Erythroblast (primary cell): ENCODE data around the gene SNRPF.

Experiments
- DNase-seq, 2 experiments: peaks; one replicate each; lab custom pipeline; 2025; lab: John Stamatoyannopoulos, UW
- GATA1 ChIP-seq: IDR thresholded peaks from 2 replicates; pipeline ENCODE4 v1.6.1; 2011; ENCODE audit warnings: low read depth, mild to moderate bottlenecking, control low read depth, low read length, moderate library complexity
- POLR2A ChIP-seq: IDR thresholded peaks from 2 replicates; pipeline ENCODE4 v1.6.1; 2011; ENCODE audit warnings: mild to moderate bottlenecking, low read length

SNRPF gene

DNA sequence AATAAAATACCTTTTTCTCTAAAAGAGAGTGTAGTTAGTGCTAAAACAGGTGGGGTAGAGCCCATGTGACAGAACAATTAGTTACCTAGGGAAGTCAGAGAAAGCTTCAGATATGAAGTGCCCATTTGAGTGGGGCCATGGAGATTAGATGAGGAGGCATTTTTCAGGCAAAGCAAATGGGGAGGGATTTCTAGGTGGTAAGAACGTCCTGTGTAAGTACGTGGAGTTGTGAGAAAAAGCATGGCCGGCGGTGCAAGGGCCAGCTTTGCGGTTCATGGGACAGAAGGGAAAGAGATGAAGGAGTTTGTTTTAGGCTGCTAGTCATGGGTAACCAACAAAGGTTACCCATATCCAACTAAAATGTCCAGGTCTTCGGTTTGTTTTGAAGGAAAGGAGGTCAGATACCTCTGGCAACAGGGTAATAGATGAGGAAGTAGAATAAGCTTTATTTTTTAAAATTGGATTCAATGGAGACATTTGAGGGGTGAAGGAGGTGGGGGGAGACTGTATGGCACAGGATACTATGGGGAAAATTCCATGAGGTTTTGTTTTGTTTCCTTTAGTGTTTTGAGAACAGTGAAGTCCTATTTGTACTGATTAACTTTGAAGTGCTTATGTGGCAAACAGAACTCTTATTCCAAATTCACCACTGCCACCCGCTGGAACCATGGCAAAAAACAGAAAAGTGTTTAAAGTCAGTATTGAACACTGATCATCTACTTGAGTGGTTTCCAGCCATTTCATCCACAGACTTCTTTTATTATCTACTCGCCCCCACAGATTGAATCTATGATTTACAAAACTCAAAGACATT is 10.0 kb upstream of the SNRPF start:
- TF ChIP-seq GATA1 = no peak
- no peak for TF ChIP-seq POLR2A
- peak in 1 of 2 experiments; percentile 10 for DNase-seq

DNA sequence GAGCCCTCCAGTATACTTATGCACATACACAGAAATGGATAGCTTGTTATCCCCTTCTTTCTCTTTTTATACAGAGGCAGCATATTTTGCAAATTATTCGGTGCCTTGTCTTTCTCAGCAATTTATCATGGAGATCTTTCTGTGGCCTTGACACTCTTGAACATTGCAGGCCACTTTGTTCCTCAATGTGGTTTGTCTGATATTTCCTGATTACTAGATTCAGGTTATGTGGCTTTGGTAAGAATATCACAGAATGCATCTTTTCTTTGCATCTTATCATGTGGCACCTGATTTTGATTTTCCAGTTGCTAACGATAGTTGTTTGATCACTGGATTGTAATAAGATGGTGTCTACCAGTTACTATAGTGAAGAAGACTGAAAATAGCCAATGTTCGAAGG is 7.1 kb upstream of the SNRPF start:
- TF ChIP-seq POLR2A (no peak), GATA1 (no peak)
- no peak for DNase-seq

GRCh38 chr12:95852133-95852532 is 6.6 kb upstream of the SNRPF start:
- no peak for DNase-seq
- TF ChIP-seq POLR2A (no peak), GATA1 (no peak)

DNA sequence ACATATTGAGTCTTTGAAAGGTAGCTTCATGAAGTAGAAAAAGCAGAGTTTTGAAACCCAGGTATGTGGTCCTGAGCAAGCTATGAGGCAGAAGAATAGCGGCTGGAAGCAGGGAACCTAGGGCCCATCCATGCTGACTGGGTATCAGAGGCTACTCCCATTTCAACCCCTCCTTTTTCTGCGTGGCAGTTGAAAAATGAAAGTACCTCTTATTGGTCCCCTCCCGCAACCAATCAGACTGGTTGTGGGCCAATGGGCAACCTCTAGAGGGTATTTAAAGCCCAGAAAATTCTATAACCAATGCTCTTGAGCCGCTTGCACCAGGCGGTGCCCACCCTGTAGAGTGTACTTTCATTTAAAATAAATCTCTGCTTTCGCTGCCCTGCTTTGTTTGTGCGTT is 1.6 kb upstream of the SNRPF start:
- DNase-seq = peak in 1 of 2 experiments; percentile 11

GRCh38 chr12:95857799-95858198 is 953 bp upstream of the SNRPF start:
- peak in 1 of 2 experiments; percentile 27 for DNase-seq
- TF ChIP-seq POLR2A (no peak), GATA1 (no peak)

More for the DNA sequence above, 1.6 kb upstream of the SNRPF start:
- TF ChIP-seq GATA1 = no peak
- no peak for TF ChIP-seq POLR2A

DNA sequence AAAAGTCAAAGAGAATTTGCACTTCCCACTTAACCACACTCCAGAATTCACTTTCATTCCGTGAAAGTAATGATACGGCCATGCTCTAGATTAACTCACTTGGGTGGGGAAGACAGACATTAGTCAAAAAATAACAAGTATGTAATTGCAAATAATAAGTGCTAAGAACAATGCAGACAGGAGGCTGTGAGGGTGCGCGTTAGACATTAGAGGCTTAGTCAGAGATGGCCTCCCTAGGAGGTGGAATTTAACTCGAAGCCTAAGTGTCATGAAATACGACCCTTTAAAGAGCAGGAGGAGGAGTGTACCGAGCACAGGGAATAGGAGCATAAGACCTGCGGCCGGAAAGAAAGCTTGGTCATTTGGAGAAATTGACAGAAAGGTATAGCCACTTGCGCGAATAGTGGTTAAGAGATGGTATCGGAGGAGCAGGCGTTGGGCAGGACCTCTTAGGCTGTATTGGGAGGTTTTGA is 628 bp downstream of the SNRPF start:
- TF ChIP-seq POLR2A (no peak), GATA1 (no peak)
- peak; percentile 55 to 65 for DNase-seq

DNA sequence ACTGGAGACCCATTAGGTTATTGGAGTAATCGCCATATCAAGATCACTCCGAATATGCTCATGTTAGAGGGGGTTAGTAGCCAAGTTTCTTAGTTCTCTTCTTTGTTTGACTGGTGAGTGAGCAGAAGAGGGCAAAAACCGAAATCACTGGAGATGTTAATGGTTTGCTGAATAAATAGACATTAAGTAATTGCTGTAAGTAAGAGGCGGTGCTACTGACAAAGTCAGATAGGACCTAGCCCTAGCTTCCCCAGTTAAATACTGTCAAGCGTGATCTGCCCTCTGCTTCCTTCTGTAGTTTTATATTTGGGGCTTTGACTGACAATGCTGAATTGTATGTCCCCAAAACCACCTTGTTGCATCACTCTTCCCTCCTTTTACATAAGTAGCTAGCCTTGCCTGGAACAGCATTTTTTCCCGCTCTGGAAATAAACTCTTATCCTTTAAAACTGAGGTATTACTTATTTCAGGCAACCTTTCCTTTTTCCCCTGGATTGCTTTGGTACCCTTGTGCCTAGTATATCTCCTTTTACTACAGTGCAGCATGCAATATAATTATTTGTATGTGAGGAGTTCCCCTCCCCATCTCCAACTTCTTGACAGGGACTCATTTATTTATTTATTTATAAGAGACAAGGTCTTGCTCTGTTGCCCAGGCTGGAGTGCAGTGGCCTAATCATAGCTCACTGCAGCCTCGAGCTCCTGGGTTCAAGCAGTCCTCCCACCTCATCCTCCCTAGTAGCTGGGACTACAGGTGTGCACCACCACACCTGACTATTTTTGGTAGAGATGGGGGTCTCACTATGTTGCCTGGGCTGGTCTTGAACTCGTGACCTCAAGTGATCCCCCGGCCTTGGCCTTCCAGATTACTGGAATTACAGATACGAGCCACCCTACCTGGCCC is 1.4 kb downstream of the SNRPF start:
- peak; percentile 38 to 48 for DNase-seq
- TF ChIP-seq GATA1 (no peak), POLR2A (no peak)

DNA sequence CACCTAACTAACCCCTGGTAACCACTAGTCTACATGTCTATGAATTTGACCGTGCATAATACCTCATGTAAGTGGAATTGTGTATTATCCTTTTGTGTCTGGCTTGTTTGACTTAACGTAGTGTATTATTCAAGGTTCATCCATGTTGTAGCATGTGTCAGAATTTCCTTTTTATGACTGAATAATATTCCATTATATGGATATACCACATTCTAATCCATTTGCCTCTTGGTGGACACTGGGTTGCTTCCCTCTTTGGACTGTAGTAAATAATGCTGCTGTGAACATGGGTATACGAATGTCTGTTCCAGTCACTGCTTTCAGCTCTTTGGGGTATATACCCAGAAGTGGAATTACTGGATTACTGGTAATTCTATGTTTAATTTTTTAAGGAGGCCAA is 3.3 kb downstream of the SNRPF start:
- TF ChIP-seq POLR2A (no peak), GATA1 (no peak)
- no peak for DNase-seq

- no peak for DNase-seq
- no peak for TF ChIP-seq POLR2A
- no peak for TF ChIP-seq GATA1
Observed at GRCh38 chr12:95863337-95863736, 4.6 kb downstream of the SNRPF start.

GRCh38 chr12:95870897-95871296 is 12.1 kb downstream of the SNRPF start:
- no peak for TF ChIP-seq POLR2A
- no peak for TF ChIP-seq GATA1
- DNase-seq = no peak

DNA sequence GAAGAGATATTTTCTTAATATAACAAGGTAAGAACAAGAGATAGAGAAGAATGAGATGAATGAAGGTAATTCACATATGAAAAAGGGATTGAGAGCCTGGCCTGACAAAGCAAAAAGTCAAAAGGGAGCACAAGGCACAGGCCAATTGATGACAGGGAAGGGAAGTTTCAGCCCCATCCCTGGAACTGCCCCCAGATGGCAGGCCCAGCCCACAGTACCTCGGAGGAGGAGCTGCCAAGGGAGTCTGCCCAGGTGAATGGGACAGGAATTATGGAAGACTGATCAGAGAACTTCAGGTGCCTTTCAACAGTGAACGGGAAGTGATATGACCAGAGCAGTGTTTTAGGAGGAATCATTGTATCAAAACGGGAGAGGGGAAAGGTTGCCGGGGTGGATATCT is 15.7 kb downstream of the SNRPF start:
- no peak for DNase-seq
- TF ChIP-seq POLR2A = no peak
- no peak for TF ChIP-seq GATA1

GRCh38 chr12:95877622-95878021 is 18.9 kb downstream of the SNRPF start:
- peak in 1 of 2 experiments; percentile 7 for DNase-seq

DNA sequence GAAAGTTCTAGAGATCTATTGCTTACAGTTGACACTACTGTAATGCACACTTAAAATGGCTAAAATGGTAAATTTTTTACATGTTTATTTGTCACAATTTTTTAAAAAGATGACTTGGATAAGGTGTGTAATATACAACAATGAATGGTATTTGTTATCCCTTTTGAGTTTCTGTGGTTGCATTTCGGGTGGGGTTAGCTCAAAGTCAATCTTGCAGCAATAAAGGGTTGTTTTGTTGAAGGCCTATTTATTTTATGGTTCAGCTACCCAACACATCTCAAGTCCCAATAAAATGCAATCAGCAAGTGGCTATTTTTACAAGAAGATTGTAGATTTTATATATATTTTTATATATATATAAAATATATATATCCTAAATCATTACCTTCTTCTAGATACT is 22.1 kb downstream of the SNRPF start:
- TF ChIP-seq POLR2A (no peak), GATA1 (no peak)
- no peak for DNase-seq

More at GRCh38 chr12:95877622-95878021, 18.9 kb downstream of the SNRPF start:
- TF ChIP-seq GATA1 = no peak
- no peak for TF ChIP-seq POLR2A
